Type B pancreatic cell (in vitro differentiated cells): ENCODE data around the gene CRB3. TPM values are rescaled to one million over a fixed set of nuclear protein-coding genes. Genes with fewer than 3 reads are reported as not detected.

Experiments
- DNase-seq: peaks from one replicate; pipeline ENCODE4 v3.0.0; 2021; ENCODE audit warnings: mixed read lengths; ENCODE audit not compliant: unreplicated experiment; ENCODE audit errors: extremely low spot score
- H3K27ac Mint-ChIP-seq: 2 replicates; pipeline ENCODE4 v1.8.0; 2021; ENCODE audit warnings: mild to moderate bottlenecking, mixed read lengths
- H3K27me3 Mint-ChIP-seq: 2 replicates; pipeline ENCODE4 v1.8.0; 2021; ENCODE audit warnings: mixed read lengths
- H3K36me3 Mint-ChIP-seq: 2 replicates; pipeline ENCODE4 v1.8.0; 2021; ENCODE audit warnings: mixed read lengths
- H3K4me1 Mint-ChIP-seq: one replicate; pipeline ENCODE4 v1.8.0; 2021; ENCODE audit warnings: mixed read lengths; ENCODE audit not compliant: unreplicated experiment
- H3K4me3 Mint-ChIP-seq: 2 replicates; pipeline ENCODE4 v1.8.0; 2021; ENCODE audit warnings: mild to moderate bottlenecking, mixed read lengths
- H3K9me3 Mint-ChIP-seq: 2 replicates; pipeline ENCODE4 v1.8.0; 2021; ENCODE audit warnings: mixed read lengths
- total RNA-seq: library from RNA; stranded (reverse); gene quantifications from 2 replicates; pipeline ENCODE4 v1.2.1, GENCODE V29; 2021; ENCODE audit warnings: low replicate concordance
- TF ChIP-seq, protein P1 (sequence below): fragments of 200-600 bp; sonication (generic); conservative IDR thresholded peaks from 2 replicates; pipeline ENCODE4 v1.5.0; 2021; ENCODE audit warnings: antibody characterized with exemption, mild to moderate bottlenecking

The CRB3 gene
- total RNA-seq, 1 donor from 2014 or later: 30.6 TPM

DNA sequence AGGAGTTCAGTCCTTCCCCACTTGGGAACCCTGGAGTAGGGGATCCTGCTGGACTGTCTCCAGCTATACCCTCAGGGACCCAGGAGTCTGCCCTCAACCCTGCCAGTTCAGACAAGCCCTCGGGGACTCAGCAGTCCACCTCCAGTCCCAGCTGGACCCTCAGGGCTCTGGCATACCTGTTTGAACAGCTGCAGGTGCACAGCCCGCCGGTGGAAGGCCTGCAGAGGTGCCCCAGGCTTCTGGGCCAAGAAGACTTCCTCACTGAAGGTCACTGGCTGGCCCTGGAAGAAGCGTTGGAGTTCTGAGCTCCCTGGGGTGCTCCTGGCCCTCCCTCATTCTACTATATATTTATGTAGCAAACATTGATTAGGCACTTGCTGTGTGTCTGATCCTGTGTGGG, 8.6 kb downstream of the CRB3 start:
- no peak for DNase-seq
- H3K4me1 Mint-ChIP-seq: no peaks in the 10 kb centered on the region
- no peak overlapping the region for H3K4me3 Mint-ChIP-seq
- peaks cover 14% of the 10 kb centered on the region for H3K27me3 Mint-ChIP-seq
- no peaks in the 10 kb centered on the region for H3K36me3 Mint-ChIP-seq
- TF ChIP-seq, protein P1, sequence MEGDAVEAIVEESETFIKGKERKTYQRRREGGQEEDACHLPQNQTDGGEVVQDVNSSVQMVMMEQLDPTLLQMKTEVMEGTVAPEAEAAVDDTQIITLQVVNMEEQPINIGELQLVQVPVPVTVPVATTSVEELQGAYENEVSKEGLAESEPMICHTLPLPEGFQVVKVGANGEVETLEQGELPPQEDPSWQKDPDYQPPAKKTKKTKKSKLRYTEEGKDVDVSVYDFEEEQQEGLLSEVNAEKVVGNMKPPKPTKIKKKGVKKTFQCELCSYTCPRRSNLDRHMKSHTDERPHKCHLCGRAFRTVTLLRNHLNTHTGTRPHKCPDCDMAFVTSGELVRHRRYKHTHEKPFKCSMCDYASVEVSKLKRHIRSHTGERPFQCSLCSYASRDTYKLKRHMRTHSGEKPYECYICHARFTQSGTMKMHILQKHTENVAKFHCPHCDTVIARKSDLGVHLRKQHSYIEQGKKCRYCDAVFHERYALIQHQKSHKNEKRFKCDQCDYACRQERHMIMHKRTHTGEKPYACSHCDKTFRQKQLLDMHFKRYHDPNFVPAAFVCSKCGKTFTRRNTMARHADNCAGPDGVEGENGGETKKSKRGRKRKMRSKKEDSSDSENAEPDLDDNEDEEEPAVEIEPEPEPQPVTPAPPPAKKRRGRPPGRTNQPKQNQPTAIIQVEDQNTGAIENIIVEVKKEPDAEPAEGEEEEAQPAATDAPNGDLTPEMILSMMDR: no peak
- H3K27ac Mint-ChIP-seq: no peak overlapping the region
- H3K9me3 Mint-ChIP-seq: no peaks in the 10 kb centered on the region

DNA sequence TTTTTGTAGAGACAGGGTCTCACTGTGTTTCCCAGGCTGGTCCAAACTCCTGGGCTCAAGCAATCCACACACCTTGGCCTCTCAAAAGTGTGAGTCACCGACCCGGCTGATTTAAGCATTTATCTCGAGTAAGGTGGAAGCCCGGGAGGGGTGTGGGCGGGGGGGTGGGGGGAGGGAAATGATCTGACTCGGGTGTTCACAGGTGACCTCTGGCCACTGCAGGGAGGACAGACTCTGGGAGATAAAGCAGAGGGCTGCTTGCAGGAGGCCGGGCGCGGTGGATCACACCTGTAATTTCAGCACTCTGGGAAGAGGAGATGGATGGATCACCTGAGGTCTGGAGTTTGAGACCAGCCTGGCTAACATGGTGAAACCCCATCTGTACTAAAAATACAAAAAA, 9.6 kb downstream of the CRB3 start:
- TF ChIP-seq, protein P1: no peak
- peak overlapping the region; percentile 39 for H3K4me3 Mint-ChIP-seq
- H3K4me1 Mint-ChIP-seq: no peaks in the 10 kb centered on the region
- H3K9me3 Mint-ChIP-seq: no peaks in the 10 kb centered on the region
- H3K27ac Mint-ChIP-seq: no peak overlapping the region
- DNase-seq: no peak
- no peaks in the 10 kb centered on the region for H3K36me3 Mint-ChIP-seq
- peaks cover 12% of the 10 kb centered on the region for H3K27me3 Mint-ChIP-seq

DNA sequence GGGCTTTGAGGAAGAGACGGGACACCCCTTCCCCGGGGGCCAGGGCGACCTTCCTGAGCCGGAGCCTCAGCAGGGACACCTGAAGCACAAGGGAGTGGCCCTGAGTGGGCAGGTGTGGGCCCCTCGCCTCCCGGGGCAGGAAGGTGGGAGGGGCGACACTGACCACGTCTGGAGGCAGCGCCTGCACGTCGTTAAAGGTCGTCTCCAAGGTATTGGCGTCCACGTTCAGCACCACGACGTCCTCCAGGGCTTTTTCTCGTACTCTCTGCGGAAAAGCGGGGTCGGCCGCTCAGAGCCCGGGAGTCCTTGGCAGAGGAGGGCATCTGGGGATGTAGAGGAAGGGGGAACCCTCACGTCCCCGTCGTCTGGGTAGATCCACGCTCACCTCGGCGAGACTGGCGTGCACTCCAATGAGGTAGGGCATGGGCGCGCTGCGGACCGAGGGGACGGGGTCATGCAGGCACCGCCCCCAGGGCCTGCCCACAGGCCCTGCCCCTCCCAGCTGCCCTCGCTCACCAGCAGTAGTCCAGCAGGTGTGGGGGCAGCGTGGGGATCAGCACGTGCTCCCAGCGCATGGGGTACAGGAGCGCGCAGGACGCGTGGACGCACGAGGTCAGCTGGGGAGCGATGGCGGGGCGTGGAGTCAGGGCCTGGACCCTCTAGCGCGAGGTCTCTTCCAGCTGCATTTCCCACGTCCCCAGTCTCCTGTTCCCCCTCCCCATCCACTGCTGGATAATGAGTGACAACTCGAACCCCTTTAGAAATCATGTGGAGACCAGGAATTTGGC, 11.4 kb downstream of the CRB3 start:
- Mint-ChIP-seq H3K36me3 (no peaks in the 10 kb centered on the region), H3K9me3 (no peaks in the 10 kb centered on the region), H3K27ac (peak overlapping the region; percentile 81), H3K27me3 (peaks cover 19% of the 10 kb centered on the region), H3K4me3 (peak overlapping the region; percentile 86), H3K4me1 (no peaks in the 10 kb centered on the region)
- TF ChIP-seq, protein P1: no peak
- no peak for DNase-seq

GRCh38 chr19:6476155-6476895, 12.3 kb downstream of the CRB3 start:
- H3K27ac Mint-ChIP-seq: peak overlapping the region; percentile 81

DNA sequence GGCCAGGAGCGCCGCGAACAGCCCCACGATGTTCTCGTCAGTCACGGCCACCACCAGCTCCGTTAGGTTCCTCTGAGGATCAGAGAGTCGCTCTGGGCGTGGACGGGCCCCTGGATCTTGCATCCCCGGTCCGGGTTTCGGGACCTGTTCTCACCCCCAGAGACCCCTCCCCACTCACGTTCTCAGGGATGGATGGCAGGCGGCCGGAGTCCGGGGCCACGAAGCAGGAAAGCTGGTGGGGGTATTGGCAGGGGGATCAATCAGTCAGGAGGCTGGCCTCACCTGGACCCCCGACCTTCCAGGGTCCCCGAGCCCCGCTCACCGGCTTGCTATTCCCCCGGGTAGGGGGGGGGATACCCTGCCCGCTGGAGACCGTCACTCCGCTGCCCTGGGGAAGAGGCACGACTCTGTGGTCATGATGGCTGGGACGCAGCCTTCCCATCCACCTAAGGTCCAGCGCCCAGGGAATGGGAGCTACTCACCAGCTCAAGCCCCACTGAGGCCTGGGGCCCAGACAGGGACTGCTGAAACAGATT, 12.9 kb downstream of the CRB3 start:
- no peak for DNase-seq
- Mint-ChIP-seq H3K27ac (no peak overlapping the region), H3K4me1 (no peaks in the 10 kb centered on the region), H3K4me3 (peak overlapping the region; percentile 86), H3K9me3 (no peaks in the 10 kb centered on the region), H3K27me3 (peaks cover 27% of the 10 kb centered on the region), H3K36me3 (no peaks in the 10 kb centered on the region)
- TF ChIP-seq, protein P1: no peak

More at GRCh38 chr19:6476155-6476895, 12.3 kb downstream of the CRB3 start:
- H3K4me3 Mint-ChIP-seq: peak overlapping the region; percentile 86
- no peaks in the 10 kb centered on the region for H3K4me1 Mint-ChIP-seq
- TF ChIP-seq, protein P1: no peak
- H3K27me3 Mint-ChIP-seq: peaks cover 26% of the 10 kb centered on the region
- H3K9me3 Mint-ChIP-seq: no peaks in the 10 kb centered on the region
- DNase-seq: peak; percentile 85
- no peaks in the 10 kb centered on the region for H3K36me3 Mint-ChIP-seq
